ENCODE results near the gene TOMM6.
A peak's percentile ranks its signal among the peaks of the same experiment; 100 is the strongest.

The TOMM6 gene

GRCh38 chr6:41755895-41756294 lies 31.6 kb upstream of the TOMM6 start:
- H3K4me3 Mint-ChIP-seq, result no peak overlapping the region

DNA sequence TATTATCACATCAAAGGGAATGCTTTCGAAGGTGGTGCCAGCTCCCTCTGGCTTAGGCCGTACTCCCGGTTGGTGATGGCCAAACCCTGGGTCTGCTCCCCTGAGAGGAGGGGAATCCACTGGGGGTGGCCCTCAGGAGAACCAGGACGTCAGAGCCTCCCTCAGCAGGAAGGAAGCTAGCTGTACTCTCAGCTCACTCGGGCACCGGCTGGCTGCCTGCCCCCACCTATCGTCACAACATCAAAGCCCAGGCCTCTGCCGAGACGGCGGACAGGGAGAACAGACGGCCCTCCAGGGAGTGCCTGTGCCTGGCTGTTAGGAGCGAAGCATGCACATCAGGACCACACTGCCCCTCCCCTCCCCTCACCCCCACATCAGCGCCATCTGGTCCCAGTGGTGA lies 31.1 kb upstream of the TOMM6 start:
- peaks cover 12% of the 10 kb centered on the region for H3K27me3 Mint-ChIP-seq (ENCODE audit: low read depth)
- H3K4me1 Mint-ChIP-seq, result peaks cover 12% of the 10 kb centered on the region
- H3K4me3 Mint-ChIP-seq, result no peak overlapping the region
- H3K36me3 Mint-ChIP-seq (ENCODE audit: low read depth), result no peaks in the 10 kb centered on the region
- no peaks in the 10 kb centered on the region for H3K9me3 Mint-ChIP-seq
- no peak for TF ChIP-seq CTCF (IDR thresholded peaks at IDR 0.05; ENCODE audit: unreplicated experiment in 3 of 3)
- H3K27ac Mint-ChIP-seq, result no peak overlapping the region

More at GRCh38 chr6:41755895-41756294, 31.6 kb upstream of the TOMM6 start:
- Mint-ChIP-seq H3K27me3 (ENCODE audit: low read depth) (peaks cover 12% of the 10 kb centered on the region), H3K4me1 (peaks cover 12% of the 10 kb centered on the region), H3K9me3 (no peaks in the 10 kb centered on the region), H3K27ac (no peak overlapping the region), H3K36me3 (ENCODE audit: low read depth) (no peaks in the 10 kb centered on the region)
- TF ChIP-seq CTCF (IDR thresholded peaks at IDR 0.05; ENCODE audit: unreplicated experiment in 3 of 3), result no peak

- H3K9me3 Mint-ChIP-seq, result no peaks in the 10 kb centered on the region
- H3K27me3 Mint-ChIP-seq (ENCODE audit: low read depth), result peaks cover 10% of the 10 kb centered on the region
- peaks cover 12% of the 10 kb centered on the region for H3K4me1 Mint-ChIP-seq
- no peaks in the 10 kb centered on the region for H3K36me3 Mint-ChIP-seq (ENCODE audit: low read depth)
- H3K4me3 Mint-ChIP-seq, result no peak overlapping the region
- no peak for TF ChIP-seq CTCF (IDR thresholded peaks at IDR 0.05; ENCODE audit: unreplicated experiment in 3 of 3)
- H3K27ac Mint-ChIP-seq, result no peak overlapping the region
Observed at GRCh38 chr6:41757271-41757670, 30.2 kb upstream of the TOMM6 start.

- Mint-ChIP-seq H3K4me1 (peaks cover 12% of the 10 kb centered on the region), H3K36me3 (ENCODE audit: low read depth) (no peaks in the 10 kb centered on the region), H3K9me3 (no peaks in the 10 kb centered on the region), H3K4me3 (no peak overlapping the region), H3K27me3 (ENCODE audit: low read depth) (peaks cover 10% of the 10 kb centered on the region), H3K27ac (peak overlapping the region; percentile 25 to 31 (median 25))
- no peak for TF ChIP-seq CTCF (IDR thresholded peaks at IDR 0.05; ENCODE audit: unreplicated experiment in 3 of 3)
Observed at GRCh38 chr6:41757931-41758640, 29.4 kb upstream of the TOMM6 start.

DNA sequence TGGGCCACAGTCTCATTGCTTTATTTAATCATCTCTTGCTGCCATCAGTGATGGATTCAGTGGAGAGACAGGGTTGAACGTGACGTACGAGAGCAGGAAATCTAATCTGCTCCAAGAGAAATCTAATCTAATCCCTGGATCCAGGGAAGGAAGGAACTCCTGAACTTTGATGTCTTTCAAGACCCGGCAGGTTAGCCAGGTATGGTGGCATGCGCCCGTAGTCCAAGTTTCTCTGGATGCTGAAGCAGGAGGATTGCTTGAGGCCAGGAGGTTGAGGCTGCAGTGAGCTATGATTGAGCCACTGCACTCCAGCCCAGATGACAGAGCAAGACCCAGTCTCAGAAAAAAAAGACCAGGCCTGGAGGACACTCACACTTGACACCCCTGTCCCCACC lies 28.9 kb upstream of the TOMM6 start:
- Mint-ChIP-seq H3K27me3 (ENCODE audit: low read depth) (peaks cover 14% of the 10 kb centered on the region), H3K36me3 (ENCODE audit: low read depth) (no peaks in the 10 kb centered on the region), H3K4me3 (no peak overlapping the region), H3K4me1 (peaks cover 12% of the 10 kb centered on the region), H3K27ac (peak overlapping the region in 2 of 3 experiments; percentile 25 to 31), H3K9me3 (no peaks in the 10 kb centered on the region)
- no peak for TF ChIP-seq CTCF (IDR thresholded peaks at IDR 0.05; ENCODE audit: unreplicated experiment in 3 of 3)

Data from nephron (organoid).